HCT116 (cell line): ENCODE data around the gene PTPRQ.

Experiments used
- ELF1 ChIP-seq: IDR thresholded peaks from 2 replicates; pipeline ENCODE4 v1.6.1; 2012; ENCODE audit warnings: low read depth, borderline replicate concordance
- EZH2 ChIP-seq: fragments of 200-600 bp; sonication (generic); IDR thresholded peaks from 2 replicates; pipeline ENCODE4 v1.6.1; 2017; ENCODE audit warnings: antibody characterized with exemption, mixed run types
- POLR2A ChIP-seq: IDR thresholded peaks from 2 replicates; pipeline ENCODE4 v1.7.0; 2011; ENCODE audit warnings: borderline replicate concordance; ENCODE audit not compliant: insufficient read depth, insufficient read length; ENCODE audit errors: extremely low read depth
- POLR2AphosphoS5 ChIP-seq: IDR thresholded peaks from 2 replicates; pipeline ENCODE4 v1.6.1; 2011; ENCODE audit warnings: mild to moderate bottlenecking, low read depth, low read length, moderate library complexity
- REST ChIP-seq: IDR thresholded peaks from 2 replicates; pipeline ENCODE4 v1.6.1; 2012; ENCODE audit warnings: low read depth
- SIN3A ChIP-seq: IDR thresholded peaks from 2 replicates; pipeline ENCODE4 v1.6.1; 2012; ENCODE audit warnings: low read depth
- TCF7L2 ChIP-seq: IDR thresholded peaks from 2 replicates; pipeline ENCODE4 v1.7.0; 2011; ENCODE audit warnings: borderline replicate concordance, inconsistent platforms; ENCODE audit not compliant: insufficient read depth, insufficient read length; ENCODE audit errors: extremely low read depth
- YY1 ChIP-seq: IDR thresholded peaks from 2 replicates; pipeline ENCODE4 v1.6.1; 2011; ENCODE audit warnings: low read length, low read depth, moderate library complexity, mild to moderate bottlenecking; ENCODE audit not compliant: insufficient replicate concordance; ENCODE audit errors: extremely low read depth
- ZFX ChIP-seq: fragments of 450-650 bp; IDR thresholded peaks from 2 replicates; pipeline ENCODE4 v1.6.1; 2017
- TF ChIP-seq, protein P1 (sequence below): IDR thresholded peaks from 2 replicates; pipeline ENCODE4 v1.6.1; 2012
- TF ChIP-seq, protein P2 (sequence below), 3 experiments: fragments of 200-600 bp in 1 of 3; sonication (generic) in 1 of 3; IDR thresholded peaks in 2 of 3; conservative IDR thresholded peaks in 1 of 3; 2 replicates each; pipeline ENCODE4 v1.5.1; 2012 to 2017; ENCODE audit warnings: low read depth in 2 of 3, low read length in 2 of 3, antibody characterized with exemption in 1 of 3, borderline replicate concordance in 1 of 3, control low read depth in 1 of 3, mild to moderate bottlenecking in 1 of 3, mixed read lengths in 1 of 3, mixed run types in 1 of 3, moderate library complexity in 1 of 3; ENCODE audit not compliant: insufficient read depth in 1 of 3
- TF ChIP-seq, protein P3 (sequence below): IDR thresholded peaks from 2 replicates; pipeline ENCODE4 v1.6.1; 2011; ENCODE audit warnings: mild to moderate bottlenecking, low read length, moderate library complexity; ENCODE audit not compliant: insufficient replicate concordance; ENCODE audit errors: extremely low read depth
- TF ChIP-seq, protein P4 (sequence below): IDR thresholded peaks from 2 replicates; pipeline ENCODE4 v1.6.1; 2012

DNA sequence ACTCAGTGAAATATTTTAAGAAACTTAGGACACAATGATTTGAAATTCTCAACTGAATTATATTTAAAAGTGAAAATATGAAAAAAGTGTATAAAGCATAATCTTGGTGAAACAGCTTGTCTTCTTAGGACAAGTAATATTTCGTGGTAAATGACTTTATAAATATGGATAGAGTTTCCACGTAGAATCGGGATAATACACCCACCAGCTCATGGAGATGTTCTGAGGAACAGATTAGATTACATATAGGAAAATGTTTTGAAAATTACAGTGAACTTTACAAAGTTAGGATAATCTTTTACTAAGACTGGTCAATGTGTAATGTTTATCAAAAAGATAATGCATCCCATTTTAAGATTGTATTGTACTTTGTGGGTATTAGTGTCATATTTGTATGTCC lies 237.8 kb downstream of the PTPRQ start:
- TF ChIP-seq, protein P1, sequence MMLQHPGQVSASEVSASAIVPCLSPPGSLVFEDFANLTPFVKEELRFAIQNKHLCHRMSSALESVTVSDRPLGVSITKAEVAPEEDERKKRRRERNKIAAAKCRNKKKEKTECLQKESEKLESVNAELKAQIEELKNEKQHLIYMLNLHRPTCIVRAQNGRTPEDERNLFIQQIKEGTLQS: no peak
- TF ChIP-seq, protein P2, sequence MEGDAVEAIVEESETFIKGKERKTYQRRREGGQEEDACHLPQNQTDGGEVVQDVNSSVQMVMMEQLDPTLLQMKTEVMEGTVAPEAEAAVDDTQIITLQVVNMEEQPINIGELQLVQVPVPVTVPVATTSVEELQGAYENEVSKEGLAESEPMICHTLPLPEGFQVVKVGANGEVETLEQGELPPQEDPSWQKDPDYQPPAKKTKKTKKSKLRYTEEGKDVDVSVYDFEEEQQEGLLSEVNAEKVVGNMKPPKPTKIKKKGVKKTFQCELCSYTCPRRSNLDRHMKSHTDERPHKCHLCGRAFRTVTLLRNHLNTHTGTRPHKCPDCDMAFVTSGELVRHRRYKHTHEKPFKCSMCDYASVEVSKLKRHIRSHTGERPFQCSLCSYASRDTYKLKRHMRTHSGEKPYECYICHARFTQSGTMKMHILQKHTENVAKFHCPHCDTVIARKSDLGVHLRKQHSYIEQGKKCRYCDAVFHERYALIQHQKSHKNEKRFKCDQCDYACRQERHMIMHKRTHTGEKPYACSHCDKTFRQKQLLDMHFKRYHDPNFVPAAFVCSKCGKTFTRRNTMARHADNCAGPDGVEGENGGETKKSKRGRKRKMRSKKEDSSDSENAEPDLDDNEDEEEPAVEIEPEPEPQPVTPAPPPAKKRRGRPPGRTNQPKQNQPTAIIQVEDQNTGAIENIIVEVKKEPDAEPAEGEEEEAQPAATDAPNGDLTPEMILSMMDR (IDR thresholded peaks at IDR 0.05 in 2 of 3, conservative IDR thresholded peaks at IDR 0.05 in 1 of 3; ENCODE audit: borderline replicate concordance in 1 of 3, insufficient read depth in 1 of 3, low read depth in 2 of 3, low read length in 2 of 3): no peak
- TF ChIP-seq, protein P3, sequence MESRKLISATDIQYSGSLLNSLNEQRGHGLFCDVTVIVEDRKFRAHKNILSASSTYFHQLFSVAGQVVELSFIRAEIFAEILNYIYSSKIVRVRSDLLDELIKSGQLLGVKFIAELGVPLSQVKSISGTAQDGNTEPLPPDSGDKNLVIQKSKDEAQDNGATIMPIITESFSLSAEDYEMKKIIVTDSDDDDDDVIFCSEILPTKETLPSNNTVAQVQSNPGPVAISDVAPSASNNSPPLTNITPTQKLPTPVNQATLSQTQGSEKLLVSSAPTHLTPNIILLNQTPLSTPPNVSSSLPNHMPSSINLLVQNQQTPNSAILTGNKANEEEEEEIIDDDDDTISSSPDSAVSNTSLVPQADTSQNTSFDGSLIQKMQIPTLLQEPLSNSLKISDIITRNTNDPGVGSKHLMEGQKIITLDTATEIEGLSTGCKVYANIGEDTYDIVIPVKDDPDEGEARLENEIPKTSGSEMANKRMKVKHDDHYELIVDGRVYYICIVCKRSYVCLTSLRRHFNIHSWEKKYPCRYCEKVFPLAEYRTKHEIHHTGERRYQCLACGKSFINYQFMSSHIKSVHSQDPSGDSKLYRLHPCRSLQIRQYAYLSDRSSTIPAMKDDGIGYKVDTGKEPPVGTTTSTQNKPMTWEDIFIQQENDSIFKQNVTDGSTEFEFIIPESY: no peak
- no peak for TF ChIP-seq POLR2AphosphoS5
- TF ChIP-seq EZH2: no peak
- TF ChIP-seq REST: no peak
- no peak for TF ChIP-seq ELF1
- TF ChIP-seq POLR2A: no peak
- TF ChIP-seq, protein P4, sequence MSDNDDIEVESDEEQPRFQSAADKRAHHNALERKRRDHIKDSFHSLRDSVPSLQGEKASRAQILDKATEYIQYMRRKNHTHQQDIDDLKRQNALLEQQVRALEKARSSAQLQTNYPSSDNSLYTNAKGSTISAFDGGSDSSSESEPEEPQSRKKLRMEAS: no peak
- no peak for TF ChIP-seq ZFX
- TF ChIP-seq YY1: no peak
- TF ChIP-seq SIN3A: no peak
- TF ChIP-seq TCF7L2: no peak
